Panc1 (cell line): Measurements from ENCODE around the gene SLC6A8. TPM values are rescaled to one million over a fixed set of nuclear protein-coding genes. Genes with fewer than 3 reads are reported as not detected.

Source experiments
- ATAC-seq: fragments of 200-7000 bp; cut with Tn5 transposase; 2 replicates; pipeline ENCODE4 v1.9.1; 2020; ENCODE audit warnings: mild to moderate bottlenecking, moderate library complexity
- BruUV-seq: library from RNA; stranded (reverse); fragments of 400-500 nt; replicated peaks from 2 replicates; lab custom pipeline; 2021; lab: Mats Ljungman, UMichigan
- CTCF ChIA-PET: fragments of 300-600 bp; sonication (Branson Sonifier 250); formaldehyde crosslinking; loops from one replicate; lab custom pipeline; 2022; ENCODE audit warnings: antibody characterized with exemption; lab: Charles Lee
- POLR2A ChIA-PET: fragments of 300-600 bp; sonication (Branson Sonifier 250); formaldehyde crosslinking; loops from one replicate; lab custom pipeline; 2022; ENCODE audit warnings: antibody characterized with exemption; lab: Charles Lee
- DNase-seq: peaks from one replicate; pipeline ENCODE4 v3.0.0-alpha.2; 2010; ENCODE audit warnings: low read depth, low spot score
- H3K27ac ChIP-seq: 2 replicates; pipeline ENCODE4 v1.5.1; 2011; ENCODE audit warnings: mild to moderate bottlenecking, low read length, inconsistent platforms
- H3K27me3 ChIP-seq: fragments of 200-500 bp; sonication (Bioruptor generic); 2 replicates; pipeline ENCODE4 v1.6.0; 2014; ENCODE audit warnings: low read length, inconsistent platforms; ENCODE audit not compliant: control insufficient read depth, insufficient read depth
- H3K36me3 ChIP-seq: fragments of 200-500 bp; sonication (Bioruptor generic); 2 replicates; pipeline ENCODE4 v1.5.1; 2014; ENCODE audit warnings: inconsistent platforms, mild to moderate bottlenecking, low read length, moderate library complexity; ENCODE audit not compliant: control insufficient read depth, insufficient read depth
- H3K4me1 ChIP-seq: 2 replicates; pipeline ENCODE4 v1.5.1; 2011; ENCODE audit warnings: inconsistent platforms, mild to moderate bottlenecking, low read length, moderate library complexity; ENCODE audit not compliant: control insufficient read depth, insufficient read depth
- H3K4me3 ChIP-seq, 2 experiments: 2 replicates each; pipeline ENCODE4 v1.5.1; 2011 to 2012; ENCODE audit warnings: low read depth in 2 of 2, low read length in 2 of 2, mild to moderate bottlenecking in 2 of 2, inconsistent platforms in 1 of 2, moderate library complexity in 1 of 2
- H3K9me3 ChIP-seq: fragments of 200-500 bp; sonication (Bioruptor generic); 2 replicates; pipeline ENCODE4 v1.5.1; 2014; ENCODE audit warnings: low read depth, mild to moderate bottlenecking, inconsistent platforms, low read length, moderate library complexity; ENCODE audit not compliant: control insufficient read depth, insufficient read depth
- POLR2AphosphoS5 ChIP-seq: IDR thresholded peaks from 2 replicates; pipeline ENCODE4 v1.6.1; 2012; ENCODE audit warnings: mild to moderate bottlenecking, low read depth, low read length, moderate library complexity
- SIN3A ChIP-seq: IDR thresholded peaks from 2 replicates; pipeline ENCODE4 v1.6.1; 2012; ENCODE audit warnings: low read depth, mild to moderate bottlenecking, low read length, moderate library complexity, borderline replicate concordance; ENCODE audit not compliant: insufficient read depth
- TCF7L2 ChIP-seq: IDR thresholded peaks from 2 replicates; pipeline ENCODE4 v1.6.1; 2011; ENCODE audit warnings: mild to moderate bottlenecking, low read depth, low read length, inconsistent platforms
- in situ Hi-C: cut with HindIII; loops from 2 replicates; pipeline ENCODE4 v1.10.0; 2016; ENCODE audit warnings: low sequenced_read_pairs, low pct_unique_long_range_greater_than_20kb
- intact Hi-C: fragments of 100-400 bp; cut with micrococcal nuclease; formaldehyde crosslinking; loops from one replicate; pipeline ENCODE4 v1.10.0; 2022; ENCODE audit not compliant: unreplicated experiment
- total RNA-seq: library from RNA; stranded (reverse); gene quantifications from one replicate; pipeline ENCODE4 v1.2.1, GENCODE V29; 2021; ENCODE audit not compliant: unreplicated experiment
- TF ChIP-seq, protein P1 (sequence below): fragments of 450-650 bp; IDR thresholded peaks from 2 replicates; pipeline ENCODE4 v1.5.1; 2017; ENCODE audit warnings: mild to moderate bottlenecking
- TF ChIP-seq, protein P2 (sequence below), 2 experiments: IDR thresholded peaks; 2 replicates each; pipeline ENCODE4 v1.6.1; 2011 to 2012; ENCODE audit warnings: low read depth in 2 of 2, control low read depth in 1 of 2, low read length in 1 of 2, mild to moderate bottlenecking in 1 of 2, moderate library complexity in 1 of 2; ENCODE audit not compliant: insufficient read depth in 1 of 2

Gene SLC6A8
- total RNA-seq, 1 experiment from 2014 or later, result 125 TPM

DNA sequence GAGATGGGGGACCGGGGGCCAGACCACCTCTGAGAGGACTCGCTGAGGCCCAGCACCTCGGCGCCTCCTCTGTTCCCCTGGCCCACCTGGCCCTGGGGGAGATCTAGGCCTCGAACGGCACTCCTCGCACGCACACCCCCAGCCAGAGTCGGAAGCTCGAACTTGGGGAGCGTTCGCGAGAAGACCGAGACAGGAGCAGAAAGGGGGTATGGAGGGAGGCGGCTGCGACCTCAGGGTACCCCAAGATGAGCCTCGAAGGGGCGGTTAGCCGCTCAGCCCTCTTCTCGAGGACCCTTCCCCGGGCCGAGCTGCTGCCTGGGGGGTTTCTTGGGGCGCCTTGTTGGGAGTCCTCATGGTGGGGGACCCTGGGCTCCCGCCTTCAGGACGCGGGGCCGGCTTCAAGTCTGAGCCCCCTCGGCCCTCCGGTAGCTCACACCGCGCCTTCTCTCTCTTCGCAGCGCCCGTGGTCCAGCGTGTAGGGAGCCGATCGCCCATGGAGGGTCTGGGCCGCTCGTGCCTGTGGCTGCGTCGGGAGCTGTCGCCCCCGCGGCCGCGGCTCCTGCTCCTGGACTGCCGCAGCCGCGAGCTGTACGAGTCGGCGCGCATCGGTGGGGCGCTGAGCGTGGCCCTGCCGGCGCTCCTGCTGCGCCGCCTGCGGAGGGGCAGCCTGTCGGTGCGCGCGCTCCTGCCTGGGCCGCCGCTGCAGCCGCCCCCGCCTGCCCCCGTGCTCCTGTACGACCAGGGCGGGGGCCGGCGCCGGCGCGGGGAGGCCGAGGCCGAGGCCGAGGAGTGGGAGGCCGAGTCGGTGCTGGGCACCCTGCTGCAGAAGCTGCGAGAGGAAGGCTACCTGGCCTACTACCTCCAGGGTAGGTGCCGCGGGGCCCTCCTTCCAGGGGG lies 40.0 kb upstream of the SLC6A8 start:
- H3K4me1 ChIP-seq, result peaks cover 5% of the 10 kb centered on the region; the same call in 1 of the 2 replicates
- no peaks in the 10 kb centered on the region for H3K36me3 ChIP-seq
- ATAC-seq, result no peak
- POLR2A ChIA-PET, result interaction anchor here (0.6 kb wide), 3 partner anchors 11 to 1700 kb away, joined by 5 to 9 read pairs (median 5); no protein-coding TSS in a partner anchor
- H3K4me3 ChIP-seq, result peak overlapping the region; percentile 29 to 34; a peak in 3 of 4 replicates
- H3K27me3 ChIP-seq, result peaks cover 4% of the 10 kb centered on the region
- no peak for TF ChIP-seq POLR2AphosphoS5
- TF ChIP-seq, protein P1, sequence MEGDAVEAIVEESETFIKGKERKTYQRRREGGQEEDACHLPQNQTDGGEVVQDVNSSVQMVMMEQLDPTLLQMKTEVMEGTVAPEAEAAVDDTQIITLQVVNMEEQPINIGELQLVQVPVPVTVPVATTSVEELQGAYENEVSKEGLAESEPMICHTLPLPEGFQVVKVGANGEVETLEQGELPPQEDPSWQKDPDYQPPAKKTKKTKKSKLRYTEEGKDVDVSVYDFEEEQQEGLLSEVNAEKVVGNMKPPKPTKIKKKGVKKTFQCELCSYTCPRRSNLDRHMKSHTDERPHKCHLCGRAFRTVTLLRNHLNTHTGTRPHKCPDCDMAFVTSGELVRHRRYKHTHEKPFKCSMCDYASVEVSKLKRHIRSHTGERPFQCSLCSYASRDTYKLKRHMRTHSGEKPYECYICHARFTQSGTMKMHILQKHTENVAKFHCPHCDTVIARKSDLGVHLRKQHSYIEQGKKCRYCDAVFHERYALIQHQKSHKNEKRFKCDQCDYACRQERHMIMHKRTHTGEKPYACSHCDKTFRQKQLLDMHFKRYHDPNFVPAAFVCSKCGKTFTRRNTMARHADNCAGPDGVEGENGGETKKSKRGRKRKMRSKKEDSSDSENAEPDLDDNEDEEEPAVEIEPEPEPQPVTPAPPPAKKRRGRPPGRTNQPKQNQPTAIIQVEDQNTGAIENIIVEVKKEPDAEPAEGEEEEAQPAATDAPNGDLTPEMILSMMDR, result no peak
- no peak for TF ChIP-seq SIN3A
- TF ChIP-seq, protein P2, sequence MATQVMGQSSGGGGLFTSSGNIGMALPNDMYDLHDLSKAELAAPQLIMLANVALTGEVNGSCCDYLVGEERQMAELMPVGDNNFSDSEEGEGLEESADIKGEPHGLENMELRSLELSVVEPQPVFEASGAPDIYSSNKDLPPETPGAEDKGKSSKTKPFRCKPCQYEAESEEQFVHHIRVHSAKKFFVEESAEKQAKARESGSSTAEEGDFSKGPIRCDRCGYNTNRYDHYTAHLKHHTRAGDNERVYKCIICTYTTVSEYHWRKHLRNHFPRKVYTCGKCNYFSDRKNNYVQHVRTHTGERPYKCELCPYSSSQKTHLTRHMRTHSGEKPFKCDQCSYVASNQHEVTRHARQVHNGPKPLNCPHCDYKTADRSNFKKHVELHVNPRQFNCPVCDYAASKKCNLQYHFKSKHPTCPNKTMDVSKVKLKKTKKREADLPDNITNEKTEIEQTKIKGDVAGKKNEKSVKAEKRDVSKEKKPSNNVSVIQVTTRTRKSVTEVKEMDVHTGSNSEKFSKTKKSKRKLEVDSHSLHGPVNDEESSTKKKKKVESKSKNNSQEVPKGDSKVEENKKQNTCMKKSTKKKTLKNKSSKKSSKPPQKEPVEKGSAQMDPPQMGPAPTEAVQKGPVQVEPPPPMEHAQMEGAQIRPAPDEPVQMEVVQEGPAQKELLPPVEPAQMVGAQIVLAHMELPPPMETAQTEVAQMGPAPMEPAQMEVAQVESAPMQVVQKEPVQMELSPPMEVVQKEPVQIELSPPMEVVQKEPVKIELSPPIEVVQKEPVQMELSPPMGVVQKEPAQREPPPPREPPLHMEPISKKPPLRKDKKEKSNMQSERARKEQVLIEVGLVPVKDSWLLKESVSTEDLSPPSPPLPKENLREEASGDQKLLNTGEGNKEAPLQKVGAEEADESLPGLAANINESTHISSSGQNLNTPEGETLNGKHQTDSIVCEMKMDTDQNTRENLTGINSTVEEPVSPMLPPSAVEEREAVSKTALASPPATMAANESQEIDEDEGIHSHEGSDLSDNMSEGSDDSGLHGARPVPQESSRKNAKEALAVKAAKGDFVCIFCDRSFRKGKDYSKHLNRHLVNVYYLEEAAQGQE (IDR thresholded peaks at IDR 0.05; ENCODE audit: insufficient read depth in 1 of 2, low read depth in 2 of 2, low read length in 1 of 2), result no peak
- TF ChIP-seq TCF7L2, result no peak
- in situ Hi-C loops (no loop called here), intact Hi-C loops (loop anchor here (5.0 kb wide), 1 partner anchor 110 kb away; no protein-coding TSS in a partner anchor)
- no peak for DNase-seq
- no TSS peak for BruUV-seq
- H3K27ac ChIP-seq, result no peak overlapping the region
- no peaks in the 10 kb centered on the region for H3K9me3 ChIP-seq
- CTCF ChIA-PET, result interaction anchor here (0.6 to 0.7 kb wide), 3 partner anchors 40 to 140 kb away, joined by 4 to 5 read pairs (median 4); no protein-coding TSS in a partner anchor

DNA sequence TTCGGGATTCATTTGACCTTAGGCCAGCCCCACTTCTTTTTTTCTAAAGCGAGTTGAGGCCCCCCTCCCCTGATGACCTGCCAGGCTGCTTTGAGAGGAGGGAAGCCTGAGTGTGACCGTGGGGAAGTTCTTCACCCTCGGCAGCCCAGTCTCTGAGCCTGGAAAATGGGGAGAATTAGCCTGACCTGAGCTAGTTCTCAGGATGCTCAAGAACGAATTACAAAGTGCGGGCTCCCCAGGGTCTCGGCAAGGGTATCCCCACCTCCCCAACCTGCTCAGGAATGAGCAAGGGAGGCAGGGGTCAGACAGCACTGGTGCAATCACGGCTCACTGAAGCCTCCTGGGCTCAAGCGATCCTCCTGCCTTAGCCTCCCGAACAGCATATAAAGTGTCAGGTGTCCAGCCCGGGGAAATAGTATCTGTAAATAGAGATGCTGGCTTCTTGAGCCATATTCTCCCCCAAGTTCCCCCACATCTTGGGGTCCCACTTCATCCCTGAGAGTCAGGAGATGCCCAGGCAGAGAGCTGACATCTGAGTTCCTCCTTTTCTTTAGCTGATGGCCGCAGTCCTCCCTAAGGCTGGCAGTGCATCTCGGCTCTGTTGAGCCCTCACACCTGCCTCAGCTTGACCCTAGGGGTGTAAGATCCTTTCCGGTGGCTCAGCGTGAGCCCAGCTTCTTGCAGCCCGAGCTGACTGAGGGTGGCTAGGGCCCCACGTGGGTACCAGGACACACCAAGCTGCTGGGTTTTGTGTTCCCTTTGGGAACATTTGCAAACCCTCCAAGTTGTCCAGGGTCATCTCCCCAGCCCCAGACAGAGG lies 39.2 kb upstream of the SLC6A8 start:
- H3K9me3 ChIP-seq, result no peaks in the 10 kb centered on the region
- no peak for DNase-seq
- TF ChIP-seq, protein P2 (IDR thresholded peaks at IDR 0.05; ENCODE audit: insufficient read depth in 1 of 2, low read depth in 2 of 2, low read length in 1 of 2), result no peak
- TF ChIP-seq, protein P1, result no peak
- TF ChIP-seq TCF7L2 (no peak), POLR2AphosphoS5 (no peak), SIN3A (no peak)
- H3K4me1 ChIP-seq, result peaks cover 5% of the 10 kb centered on the region; the same call in 1 of the 2 replicates
- H3K36me3 ChIP-seq, result no peaks in the 10 kb centered on the region
- H3K27me3 ChIP-seq, result no peaks in the 10 kb centered on the region; the same call in 1 of the 2 replicates
- H3K27ac ChIP-seq, result no peak overlapping the region
- in situ Hi-C loops, result no loop called here
- ChIA-PET CTCF (no interaction called here), POLR2A (interaction anchor here (0.6 kb wide), 1 partner anchor 202 kb away, joined by 9 read pairs; no protein-coding TSS in a partner anchor)
- no peak overlapping the region for H3K4me3 ChIP-seq
- no TSS peak for BruUV-seq
- intact Hi-C loops, result loop anchor here (5.0 kb wide), 1 partner anchor 111 kb away; no protein-coding TSS in a partner anchor
- ATAC-seq, result no peak
